GM10248 (cell line): ENCODE measurements around the gene PREP.
"Not testable (repeated sequence)": the region's sequence is repeated elsewhere in the genome, so short reads cannot be mapped to it uniquely, and the experiment has no call there.

Experiments used
- CTCF ChIA-PET: fragments of 300-600 bp; sonication (Branson Sonifier 250); formaldehyde crosslinking; extraction: SDS; loops from one replicate; lab custom pipeline; 2021; ENCODE audit warnings: antibody characterized with exemption; lab: Yijun Ruan, JAX
- POLR2A ChIA-PET: fragments of 350-650 bp; sonication (Branson Sonifier 250); formaldehyde crosslinking; extraction: SDS; loops from one replicate; lab custom pipeline; 2020; ENCODE audit warnings: antibody characterized with exemption; lab: Yijun Ruan, JAX
- DNase-seq: peaks from one replicate; pipeline ENCODE4 v3.0.0; 2012; ENCODE audit errors: extremely low spot score
- CTCF ChIP-seq: IDR thresholded peaks from 2 replicates; pipeline ENCODE4 v1.5.1; 2012; ENCODE audit warnings: mild to moderate bottlenecking, low read depth; ENCODE audit errors: extremely low read depth, missing control alignments, control extremely low read depth

The PREP gene

DNA sequence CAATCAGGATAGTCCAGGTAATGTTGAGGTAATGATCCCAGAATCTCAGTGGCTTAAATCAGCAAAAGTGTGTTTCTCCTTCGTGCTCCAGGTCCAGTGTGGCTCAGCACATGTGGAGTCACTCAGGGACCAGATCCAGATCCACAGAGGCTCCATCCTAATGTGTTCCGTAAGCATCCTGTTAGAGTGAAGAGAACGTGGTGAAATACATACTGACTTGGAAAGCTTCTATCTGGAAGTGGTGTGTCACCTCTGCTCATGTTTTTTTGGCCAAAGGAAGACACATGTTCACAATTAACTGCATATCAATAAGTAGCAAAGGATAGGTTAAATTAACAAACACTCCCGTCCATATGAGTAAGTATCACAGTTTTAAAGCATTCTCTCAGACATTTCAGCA, 26.8 kb upstream of the PREP start:
- TF ChIP-seq CTCF = no peak
- CTCF ChIA-PET = interaction anchor here (0.9 to 6.2 kb wide), 7 partner anchors 19 to 872 kb away, joined by 3 to 45 read pairs (median 16); partner anchors contain the start of gene PREP
- no peak for DNase-seq
- POLR2A ChIA-PET = interaction anchor here (0.5 kb wide), 1 partner anchor 53 kb away, joined by 4 read pairs; no protein-coding TSS in a partner anchor

GRCh38 chr6:105428342-105428957, 25.6 kb upstream of the PREP start:
- CTCF ChIA-PET = interaction anchor here (1.0 to 1.5 kb wide), 2 partner anchors 26 to 794 kb away, joined by 5 read pairs; partner anchors contain the start of gene PREP
- TF ChIP-seq CTCF = no peak
- POLR2A ChIA-PET = no interaction called here
- DNase-seq = no peak

DNA sequence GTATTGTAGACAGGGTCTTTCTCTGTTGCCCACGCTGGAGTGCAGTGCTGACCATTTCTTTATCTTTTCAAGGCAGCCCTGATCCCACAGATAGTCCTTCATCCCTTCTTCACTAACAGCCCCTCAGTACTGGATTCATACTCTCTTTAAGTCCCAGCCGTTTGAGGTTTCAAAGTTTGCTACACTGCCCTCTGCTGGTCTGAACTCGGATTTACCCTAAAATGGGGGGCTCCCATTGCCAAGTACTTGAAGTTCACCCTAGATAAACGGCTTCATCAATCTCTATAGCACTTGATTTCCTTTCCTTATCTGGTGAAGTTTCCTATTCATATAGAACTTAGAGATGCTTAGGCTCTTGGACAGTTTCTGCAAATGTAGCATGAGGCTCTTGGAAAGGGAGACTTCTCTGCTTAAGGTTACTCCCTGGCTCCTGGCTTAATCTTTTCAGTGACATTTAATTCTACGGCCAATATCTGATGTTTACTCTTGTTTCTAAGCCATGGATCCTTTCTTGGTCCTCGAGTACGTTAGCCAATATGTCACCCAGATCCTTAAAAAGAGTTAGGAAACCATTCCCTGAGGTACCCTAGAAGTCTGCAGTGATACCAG, 21.4 kb upstream of the PREP start:
- TF ChIP-seq CTCF = peak; percentile 79
- ChIA-PET CTCF (interaction anchor here (1.0 to 7.2 kb wide), 7 partner anchors 9 to 800 kb away, joined by 3 to 63 read pairs (median 3); no protein-coding TSS in a partner anchor), POLR2A (no interaction called here)
- peak; percentile 58 for DNase-seq

DNA sequence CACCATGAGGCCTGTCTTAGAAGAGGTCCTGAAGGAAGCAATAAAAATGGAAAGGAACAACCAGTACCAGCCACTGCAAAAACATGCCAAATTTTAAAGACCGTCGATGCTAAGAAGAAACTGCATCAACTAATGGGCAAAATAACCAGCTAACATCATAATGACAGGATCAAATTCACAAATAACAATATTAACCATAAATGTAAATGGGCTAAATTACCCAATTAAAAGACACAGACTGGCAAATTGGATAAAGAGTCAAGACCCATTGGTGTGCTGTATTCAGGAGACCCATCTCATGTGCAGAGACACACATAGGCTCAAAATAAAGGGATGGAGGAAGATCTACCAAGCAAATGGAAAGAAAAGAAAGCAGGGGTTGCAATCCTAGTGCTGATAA, 14.1 kb upstream of the PREP start:
- CTCF ChIA-PET = interaction anchor here (1.2 to 4.0 kb wide), 3 partner anchors 15 to 329 kb away, joined by 3 to 15 read pairs (median 4); partner anchors contain the start of gene PREP
- DNase-seq, POLR2A ChIA-PET: not testable (repeated sequence)

DNA sequence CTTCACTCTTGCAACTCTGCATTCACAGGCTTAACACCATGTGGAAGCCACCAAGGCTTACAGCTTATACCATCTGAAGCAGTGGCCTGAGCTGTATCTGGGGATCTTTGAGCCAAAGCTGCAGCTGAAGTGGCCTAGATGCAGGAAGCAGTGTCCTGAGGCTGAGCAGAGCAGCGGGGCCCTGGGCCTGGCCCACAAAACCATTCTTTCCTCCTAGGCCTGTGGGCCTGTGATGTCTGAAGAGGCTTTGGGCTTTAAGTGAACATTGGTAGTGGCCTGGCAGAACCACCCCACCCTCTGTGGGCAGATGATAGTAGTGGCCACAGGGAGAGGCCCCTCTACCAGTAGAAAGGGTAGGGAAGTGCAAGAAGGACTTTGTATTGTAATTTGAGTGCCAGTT, 6.9 kb upstream of the PREP start:
- no peak for DNase-seq
- no peak for TF ChIP-seq CTCF
- ChIA-PET POLR2A (no interaction called here), CTCF (interaction anchor here (1.1 to 1.5 kb wide), 3 partner anchors 12 to 814 kb away, joined by 3 to 4 read pairs (median 3); no protein-coding TSS in a partner anchor)

GRCh38 chr6:105402090-105402938, 568 bp downstream of the PREP start:
- DNase-seq = peak; percentile 44
- TF ChIP-seq CTCF = peak; percentile 2
- POLR2A ChIA-PET = interaction anchor here (0.7 to 0.9 kb wide), 2 partner anchors 8 to 315 kb away, joined by 3 read pairs; no protein-coding TSS in a partner anchor
- CTCF ChIA-PET = interaction anchor here (0.7 to 3.7 kb wide), 42 partner anchors 9 to 913 kb away, joined by 3 to 34 read pairs (median 4); no protein-coding TSS in a partner anchor
